Measurements from ENCODE around the gene SLC6A13.

GRCh38 chr12:257521-258321, 4.9 kb downstream of the SLC6A13 start:
- TF ChIP-seq CTCF (IDR thresholded peaks at IDR 0.05; ENCODE audit: low read depth, low read length, missing input control) (no peak), RXRA (IDR thresholded peaks at IDR 0.05) (peak; percentile 36 to 56), JUND (IDR thresholded peaks at IDR 0.05) (peak in 1 of 2 donors; percentile 29), TAF1 (conservative IDR thresholded peaks at IDR 0.05) (no peak), RAD21 (IDR thresholded peaks at IDR 0.05) (no peak), YY1 (IDR thresholded peaks at IDR 0.05) (no peak), SP1 (IDR thresholded peaks at IDR 0.05) (peak; percentile 72), FOXA1 (IDR thresholded peaks at IDR 0.05) (no peak), MAX (IDR thresholded peaks at IDR 0.05) (no peak), EGR1 (IDR thresholded peaks at IDR 0.05; ENCODE audit: low read depth in 2 of 2) (no peak), ZBTB33 (IDR thresholded peaks at IDR 0.05) (no peak), REST (IDR thresholded peaks at IDR 0.05) (no peak), NR2F2 (IDR thresholded peaks at IDR 0.05) (no peak)

Measured in liver (tissue), 3 donors.